ENCODE results near the gene ARL4D. TPM values are rescaled to one million over a fixed set of nuclear protein-coding genes. Genes with fewer than 3 reads are reported as not detected.

ARL4D gene
- total and polyA plus RNA-seq, 2 of the 8 experiments (the other 6 are each of a cell fraction or from before 2014, with no cell fraction given): 8.4 to 9.2 TPM

DNA sequence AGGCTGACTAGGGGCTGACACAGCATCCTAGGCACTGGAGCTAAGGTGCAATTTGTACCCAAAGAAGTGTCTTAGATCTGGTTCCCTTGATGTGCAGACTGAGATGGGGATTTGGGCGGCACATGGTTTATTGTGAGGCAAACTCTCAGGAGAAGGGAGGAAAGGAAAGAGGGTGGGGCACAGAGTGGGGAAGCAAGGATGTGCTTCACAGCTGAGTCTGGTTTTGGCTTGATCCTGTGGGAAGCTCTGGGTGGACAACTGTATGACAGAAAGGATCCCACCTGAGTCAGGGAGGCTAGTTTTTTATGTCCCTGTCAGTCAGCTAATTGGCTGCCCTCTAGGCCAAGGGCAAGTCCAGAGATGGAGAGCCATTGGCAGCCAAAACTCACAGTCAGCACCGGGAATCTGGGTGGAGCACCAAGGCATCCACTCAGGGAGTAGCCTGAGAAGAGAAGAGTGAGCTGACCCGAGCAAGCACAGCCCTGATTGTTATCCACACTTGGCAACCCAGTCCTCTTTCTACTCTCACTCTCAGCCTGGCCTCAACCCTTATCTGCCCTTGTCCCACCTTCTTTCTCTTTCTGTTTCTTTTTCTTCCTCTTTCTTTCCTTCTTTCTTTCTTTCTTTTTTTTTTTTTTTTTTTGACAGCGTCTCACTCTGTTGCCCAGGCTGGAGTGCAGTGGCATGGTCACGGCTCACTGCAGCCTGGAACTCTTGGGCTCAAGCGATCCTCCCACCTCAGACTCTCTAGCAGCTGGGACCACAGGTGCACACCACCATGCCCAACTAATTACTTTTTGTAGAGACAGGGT is 12.0 kb downstream of the ARL4D start:
- H4K20me1 ChIP-seq (replicated peaks in 1 of 2; ENCODE audit: control insufficient read depth in 1 of 2, insufficient read depth in 2 of 2, low read length in 2 of 2): no peaks in the 10 kb centered on the region
- no peak overlapping the region for H2BK5ac ChIP-seq (ENCODE audit: low read depth, low read length)
- no peak overlapping the region for H3K4ac ChIP-seq (replicated peaks; ENCODE audit: insufficient read length, low read depth, low read length)
- no peaks in the 10 kb centered on the region for H3K27me3 ChIP-seq (replicated peaks in 1 of 4; ENCODE audit: control insufficient read depth in 3 of 4, extremely low read depth in 1 of 4, insufficient read depth in 3 of 4, low read length in 3 of 4)
- ChIA-PET POLR2A (ENCODE audit: partially characterized antibody) (interaction anchor here (5.1 kb wide), 1 partner anchor 11 kb away, joined by 37 read pairs; the partner anchor contains the start of gene ARL4D), CTCF (ENCODE audit: partially characterized antibody) (interaction anchor here (0.6 to 1.6 kb wide), 6 partner anchors 9 to 283 kb away, joined by 3 to 9 read pairs (median 3); partner anchors contain the start of gene DHX8)
- no peaks in the 10 kb centered on the region for H3K36me3 ChIP-seq (ENCODE audit: control insufficient read depth in 2 of 4, insufficient read depth in 4 of 4, low read length in 3 of 4)
- H2AFZ ChIP-seq (ENCODE audit: low read length): no peak overlapping the region
- H3K79me2 ChIP-seq (ENCODE audit: control insufficient read depth in 1 of 2, insufficient read depth in 2 of 2, low read length in 2 of 2): no peaks in the 10 kb centered on the region
- H3K18ac ChIP-seq (ENCODE audit: extremely low read depth, low read length): no peak overlapping the region
- peak overlapping the region; percentile 47 for H4K91ac ChIP-seq (replicated peaks; ENCODE audit: insufficient read length, low read length)
- no peak overlapping the region for H3K4me2 ChIP-seq (ENCODE audit: insufficient read depth in 1 of 2, low read depth in 2 of 2, low read length in 2 of 2)
- no peak overlapping the region for H2BK15ac ChIP-seq (ENCODE audit: low read length)
- no peak overlapping the region for H3K23ac ChIP-seq (ENCODE audit: insufficient read length)
- no peak overlapping the region for H4K8ac ChIP-seq (ENCODE audit: extremely low read depth, insufficient read depth, low read length)
- H3K14ac ChIP-seq (ENCODE audit: insufficient read length): no peak overlapping the region
- H2BK12ac ChIP-seq (ENCODE audit: low read depth, low read length): peak overlapping the region; percentile 68; the same call in 1 of the 2 replicates
- H3K56ac ChIP-seq (replicated peaks; ENCODE audit: insufficient read length, low read depth, low read length): no peak overlapping the region
- H4K5ac ChIP-seq (ENCODE audit: insufficient read length, low read depth, low read length): no peak overlapping the region
- FAIRE-seq: no peak
- 0 out of 2 replicates have a peak overlapping the region, but pooled peaks have one; percentile 1 for H2BK20ac ChIP-seq (ENCODE audit: low read length)
- no peak overlapping the region for H2BK120ac ChIP-seq (replicated peaks; ENCODE audit: low read depth, low read length)
- TF ChIP-seq SIRT6 (IDR thresholded peaks at IDR 0.05; ENCODE audit: low read length) (no peak), ASH2L (IDR thresholded peaks at IDR 0.05; ENCODE audit: low read length) (no peak), CBX5 (IDR thresholded peaks at IDR 0.05; ENCODE audit: low read depth, low read length) (no peak), SRF (IDR thresholded peaks at IDR 0.05; ENCODE audit: low read depth, low read length) (no peak)
- TF ChIP-seq, protein P1, sequence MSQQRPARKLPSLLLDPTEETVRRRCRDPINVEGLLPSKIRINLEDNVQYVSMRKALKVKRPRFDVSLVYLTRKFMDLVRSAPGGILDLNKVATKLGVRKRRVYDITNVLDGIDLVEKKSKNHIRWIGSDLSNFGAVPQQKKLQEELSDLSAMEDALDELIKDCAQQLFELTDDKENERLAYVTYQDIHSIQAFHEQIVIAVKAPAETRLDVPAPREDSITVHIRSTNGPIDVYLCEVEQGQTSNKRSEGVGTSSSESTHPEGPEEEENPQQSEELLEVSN (IDR thresholded peaks at IDR 0.05): no peak
- peaks cover 0 to 6% (median 2%) of the 10 kb centered on the region in 4 experiments; a peak in 3 of 7 replicates for H3K4me1 ChIP-seq (replicated peaks in 1 of 4; ENCODE audit: control insufficient read depth in 3 of 4, insufficient read depth in 4 of 4, low read length in 3 of 4)
- H3K79me1 ChIP-seq (ENCODE audit: low read depth, low read length): no peaks in the 10 kb centered on the region
- H3K9me3 ChIP-seq (ENCODE audit: insufficient read depth in 2 of 2, low read depth in 1 of 2, low read length in 1 of 2): no peaks in the 10 kb centered on the region
- 80% methylated on average over 6 of the region's 6 CpGs; no CpG with 5 or more reads in 1 of the 2 experiments for WGBS, 2 experiments (ENCODE audit: extremely low coverage in 1 of 2, insufficient coverage in 1 of 2, insufficient read length in 1 of 2, insufficient replicate concordance in 2 of 2, low coverage in 1 of 2, low lambda C conversion rate in 2 of 2, missing lambda C conversion rate in 1 of 2)
- no peak overlapping the region for H3K4me3 ChIP-seq (ENCODE audit: extremely low read depth in 1 of 4, insufficient read depth in 2 of 4, low read depth in 3 of 4, low read length in 4 of 4)
- no peak overlapping the region for H2AK5ac ChIP-seq (ENCODE audit: low read depth, low read length)
- H3K9ac ChIP-seq (replicated peaks in 1 of 4; ENCODE audit: extremely low read depth in 1 of 4, low read depth in 3 of 4, low read length in 3 of 4): no peak overlapping the region
- H3K27ac ChIP-seq (ENCODE audit: low read depth, low read length): no peak overlapping the region
- no peak for DNase-seq (ENCODE audit: low read depth in 1 of 2, low spot score in 2 of 2)
- H3K23me2 ChIP-seq (ENCODE audit: low read depth, low read length): peaks cover 2% of the 10 kb centered on the region; the same call in 1 of the 2 replicates
